D721Med (cell line): ENCODE data around the gene CYB5D1.
"Not testable (repeated sequence)": the region's sequence is repeated elsewhere in the genome, so short reads cannot be mapped to it uniquely, and the experiment has no call there.

Source experiments
- DNase-seq: peaks from one replicate; pipeline ENCODE4 v3.0.0; 2011; ENCODE audit warnings: low spot score; ENCODE audit not compliant: insufficient read length
- FAIRE-seq: peaks from 2 replicates; lab custom pipeline; 2011; peaks lifted over from hg19 to GRCh38; lab: Jason Lieb, UNC
- TF ChIP-seq, protein P1 (sequence below): IDR thresholded peaks from 2 replicates; pipeline ENCODE4 v1.5.1; 2012; ENCODE audit warnings: mild to moderate bottlenecking, control low read depth; ENCODE audit not compliant: insufficient read depth; ENCODE audit errors: missing control alignments

CYB5D1 gene

DNA sequence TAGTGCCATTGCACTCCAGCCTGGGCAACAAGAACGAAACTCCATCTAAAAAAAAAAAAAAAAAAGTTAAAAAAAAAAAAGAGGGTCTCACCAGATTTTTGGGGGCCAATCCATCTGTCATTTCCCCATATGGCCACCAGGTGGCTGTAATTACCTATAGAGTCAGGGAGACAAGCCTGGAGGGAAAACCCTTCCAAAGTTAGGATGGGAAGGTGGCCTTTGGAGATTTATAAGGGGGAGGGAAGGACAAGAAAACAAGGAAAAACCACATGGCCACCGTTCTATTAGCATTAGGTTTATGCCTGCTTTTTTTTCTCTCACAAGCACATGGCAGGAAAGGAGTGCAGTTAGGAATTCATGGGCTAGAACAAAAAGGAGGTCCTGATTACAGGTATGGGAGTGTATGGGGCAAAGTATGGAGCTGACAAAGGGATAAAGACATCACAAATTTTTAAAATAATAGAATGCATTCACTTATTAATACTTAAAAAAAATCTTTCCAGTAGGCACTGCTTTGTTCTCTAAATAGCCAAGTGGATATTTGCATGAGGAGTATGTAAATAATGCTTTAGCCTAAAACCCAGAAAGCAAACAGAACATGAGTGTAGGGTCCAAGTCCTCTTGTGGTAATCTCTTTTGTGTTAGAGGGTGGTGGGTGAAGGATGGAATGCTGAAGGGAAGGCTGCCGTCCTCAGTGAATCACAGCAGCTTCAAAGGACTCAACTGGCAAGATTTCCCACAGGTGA, 5.1 kb downstream of the CYB5D1 start:
- TF ChIP-seq, protein P1, sequence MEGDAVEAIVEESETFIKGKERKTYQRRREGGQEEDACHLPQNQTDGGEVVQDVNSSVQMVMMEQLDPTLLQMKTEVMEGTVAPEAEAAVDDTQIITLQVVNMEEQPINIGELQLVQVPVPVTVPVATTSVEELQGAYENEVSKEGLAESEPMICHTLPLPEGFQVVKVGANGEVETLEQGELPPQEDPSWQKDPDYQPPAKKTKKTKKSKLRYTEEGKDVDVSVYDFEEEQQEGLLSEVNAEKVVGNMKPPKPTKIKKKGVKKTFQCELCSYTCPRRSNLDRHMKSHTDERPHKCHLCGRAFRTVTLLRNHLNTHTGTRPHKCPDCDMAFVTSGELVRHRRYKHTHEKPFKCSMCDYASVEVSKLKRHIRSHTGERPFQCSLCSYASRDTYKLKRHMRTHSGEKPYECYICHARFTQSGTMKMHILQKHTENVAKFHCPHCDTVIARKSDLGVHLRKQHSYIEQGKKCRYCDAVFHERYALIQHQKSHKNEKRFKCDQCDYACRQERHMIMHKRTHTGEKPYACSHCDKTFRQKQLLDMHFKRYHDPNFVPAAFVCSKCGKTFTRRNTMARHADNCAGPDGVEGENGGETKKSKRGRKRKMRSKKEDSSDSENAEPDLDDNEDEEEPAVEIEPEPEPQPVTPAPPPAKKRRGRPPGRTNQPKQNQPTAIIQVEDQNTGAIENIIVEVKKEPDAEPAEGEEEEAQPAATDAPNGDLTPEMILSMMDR, result peak; percentile 49
- DNase-seq (no peak), FAIRE-seq (no peak)

DNA sequence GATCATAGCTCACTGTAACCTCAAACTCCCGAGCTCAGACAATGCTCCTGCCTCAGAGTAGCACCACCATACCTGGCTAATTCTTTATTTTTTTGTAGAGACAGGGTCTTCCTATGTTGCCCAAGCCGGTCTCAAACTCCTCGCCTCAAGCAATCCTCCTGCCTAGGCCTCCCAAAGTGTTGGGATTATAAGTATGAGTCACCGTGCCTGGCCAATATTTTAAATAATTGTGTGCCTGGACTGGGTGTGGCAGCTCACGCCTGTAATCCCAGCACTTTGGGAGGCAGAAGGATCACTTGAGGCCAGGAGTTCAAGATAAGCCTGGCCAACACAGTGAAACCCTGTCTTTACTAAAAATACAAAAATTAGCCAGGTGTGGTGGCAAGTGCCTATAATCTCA, 6.6 kb downstream of the CYB5D1 start:
- not testable (repeated sequence) for FAIRE-seq, DNase-seq

DNA sequence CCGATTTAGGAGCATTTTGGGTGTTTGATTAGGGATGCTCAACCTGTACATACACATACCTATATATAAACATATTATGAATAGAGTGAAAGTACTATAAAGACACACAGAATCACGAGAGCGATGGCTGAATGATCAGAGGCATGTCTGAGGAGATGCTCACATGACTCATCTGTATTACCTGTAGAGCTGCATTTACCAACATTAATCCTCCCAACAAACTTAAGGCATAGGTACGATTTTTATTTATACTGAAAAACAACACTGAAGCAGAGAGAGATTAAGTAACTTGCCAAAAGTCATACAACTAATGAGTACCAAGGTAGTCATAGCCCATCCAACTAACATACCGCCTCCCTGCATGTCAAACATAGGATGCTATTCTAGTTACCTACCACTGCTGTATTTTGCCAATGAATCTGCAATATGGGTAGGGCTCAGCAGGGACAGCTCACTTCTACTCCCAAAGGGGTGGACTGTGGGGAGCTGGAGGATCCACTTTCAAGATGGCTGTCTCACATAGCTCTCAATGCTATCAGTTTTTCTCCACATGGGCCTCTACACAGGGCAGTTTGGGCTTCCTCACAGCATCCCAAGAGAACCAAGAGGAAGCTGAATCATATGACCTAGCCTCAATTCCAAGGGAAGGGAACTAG, 7.3 kb downstream of the CYB5D1 start:
- FAIRE-seq (no peak), DNase-seq (no peak)
- TF ChIP-seq, protein P1, result no peak

DNA sequence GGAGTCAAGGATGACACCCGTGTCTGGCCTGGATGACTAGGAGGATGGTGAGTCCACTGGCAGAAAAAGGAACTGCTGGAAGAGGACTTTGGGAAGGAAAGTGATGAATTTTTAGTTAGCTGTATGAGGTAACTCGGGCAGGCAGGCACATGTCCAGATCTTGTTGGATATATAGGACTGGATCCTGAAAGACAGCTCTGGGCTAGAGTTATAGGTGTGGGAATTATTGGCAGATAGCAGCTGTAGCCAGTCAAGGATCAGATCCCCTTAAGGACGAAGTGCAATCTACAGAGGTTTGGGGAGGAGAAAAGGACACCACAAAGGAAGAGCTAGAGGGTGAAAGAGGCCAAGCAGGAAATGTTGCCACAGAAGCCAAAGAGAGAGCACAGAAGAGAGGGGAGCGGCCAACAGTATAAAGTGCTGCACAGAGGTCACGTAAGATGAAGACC, 10.1 kb downstream of the CYB5D1 start:
- FAIRE-seq, result no peak
- no peak for DNase-seq
- TF ChIP-seq, protein P1, result no peak

DNA sequence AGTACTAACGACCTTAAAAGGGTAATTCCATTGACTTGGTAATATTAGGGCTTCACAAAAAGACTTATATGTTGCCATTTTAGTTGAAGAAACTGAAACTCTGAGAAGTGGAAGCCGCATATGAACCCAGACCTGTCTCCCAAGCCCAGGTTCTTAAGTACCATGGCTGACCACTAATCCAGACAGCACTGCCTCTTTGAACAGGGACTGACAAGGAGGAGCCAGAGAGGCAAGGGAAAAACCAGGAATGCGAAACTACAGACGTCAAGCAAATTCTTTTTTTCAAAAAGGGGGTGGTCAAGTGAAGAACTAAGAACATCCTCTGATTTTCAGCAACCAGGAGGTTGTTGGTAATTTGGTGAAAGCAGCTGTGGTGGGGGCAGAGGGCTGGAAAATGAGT, 15.2 kb downstream of the CYB5D1 start:
- DNase-seq (no peak), FAIRE-seq (no peak)
- TF ChIP-seq, protein P1, result no peak

DNA sequence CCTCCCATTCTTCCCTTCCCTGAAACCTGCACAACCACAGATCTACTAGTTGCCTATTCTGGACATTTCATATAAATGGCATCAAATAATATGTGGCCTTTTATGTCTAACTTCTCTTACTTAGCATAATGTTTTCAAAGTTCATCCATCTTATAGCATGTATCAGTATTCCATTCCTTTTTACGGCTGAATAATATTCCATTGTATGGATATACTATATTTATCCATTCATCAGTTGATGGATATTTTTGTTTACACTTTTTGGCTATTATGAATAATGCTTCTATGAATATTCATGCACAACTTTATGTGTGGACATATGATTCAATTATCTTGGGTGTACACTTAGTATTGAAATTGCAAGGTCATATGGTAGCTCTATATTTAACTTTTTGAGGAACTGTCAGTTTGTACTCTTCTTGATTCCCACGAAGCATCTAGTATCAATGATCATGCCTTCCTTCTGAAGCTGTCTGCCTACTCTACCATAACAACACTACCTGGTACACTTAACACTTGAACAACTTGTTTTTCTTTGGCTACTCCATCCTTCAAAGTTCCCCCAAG, 18.1 kb downstream of the CYB5D1 start:
- TF ChIP-seq, protein P1, result no peak
- FAIRE-seq, result no peak
- DNase-seq, result no peak

DNA sequence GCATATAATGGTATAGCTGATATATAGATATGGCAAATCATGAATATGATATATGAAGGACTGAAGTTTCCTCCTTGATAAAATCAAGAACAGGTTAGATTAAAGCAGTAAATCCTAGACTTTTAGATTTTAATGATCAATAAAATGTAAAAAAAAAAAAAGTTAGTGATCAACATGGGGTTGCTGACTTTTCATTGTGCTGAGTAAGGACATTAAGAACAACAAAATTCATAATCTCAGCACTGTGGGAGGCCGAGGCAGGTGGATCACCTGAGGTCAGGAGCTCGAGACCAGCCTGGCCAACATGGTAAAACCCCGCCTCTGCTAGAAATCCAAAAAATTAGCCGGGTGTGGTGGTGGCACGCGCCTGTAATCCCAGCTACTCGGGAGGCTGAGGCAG, 20.4 kb downstream of the CYB5D1 start:
- TF ChIP-seq, protein P1, result no peak
- FAIRE-seq (no peak), DNase-seq (no peak)
